ENCODE data around the gene LRCH1.
"Not testable (repeated sequence)": the region's sequence is repeated elsewhere in the genome, so short reads cannot be mapped to it uniquely, and the experiment has no call there.

LRCH1 gene

GRCh38 chr13:46751811-46752635 lies 199.1 kb downstream of the LRCH1 start:
- peak overlapping the region; percentile 22 for H3K4me3 ChIP-seq (ENCODE audit: low read length)
- DNase-seq (ENCODE audit: low read depth, low spot score), result peak; percentile 96

DNA sequence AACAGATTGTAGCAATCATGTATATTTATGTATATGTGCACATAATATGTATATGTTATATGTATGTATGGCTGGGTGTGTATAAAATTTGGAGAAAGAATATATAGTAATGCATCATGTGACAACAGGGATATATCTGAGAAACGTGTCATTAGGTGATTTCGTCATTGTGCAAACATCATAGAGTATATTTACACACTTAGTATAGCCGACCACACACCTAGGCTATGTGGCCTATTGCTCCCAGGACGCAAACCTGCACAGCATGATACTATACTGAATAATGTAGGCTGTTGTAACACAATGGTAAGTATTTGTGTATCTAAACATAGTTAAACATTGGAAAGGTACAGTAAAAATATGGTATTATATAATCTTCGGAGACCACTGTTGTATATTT lies 200.2 kb downstream of the LRCH1 start:
- H3K4me3 ChIP-seq (ENCODE audit: low read length), result no peak overlapping the region
- DNase-seq (ENCODE audit: low read depth, low spot score), result no peak

GRCh38 chr13:46753917-46754316 lies 200.9 kb downstream of the LRCH1 start:
- H3K4me3 ChIP-seq (ENCODE audit: low read length), result no peak overlapping the region
- DNase-seq (ENCODE audit: low read depth, low spot score), result no peak

DNA sequence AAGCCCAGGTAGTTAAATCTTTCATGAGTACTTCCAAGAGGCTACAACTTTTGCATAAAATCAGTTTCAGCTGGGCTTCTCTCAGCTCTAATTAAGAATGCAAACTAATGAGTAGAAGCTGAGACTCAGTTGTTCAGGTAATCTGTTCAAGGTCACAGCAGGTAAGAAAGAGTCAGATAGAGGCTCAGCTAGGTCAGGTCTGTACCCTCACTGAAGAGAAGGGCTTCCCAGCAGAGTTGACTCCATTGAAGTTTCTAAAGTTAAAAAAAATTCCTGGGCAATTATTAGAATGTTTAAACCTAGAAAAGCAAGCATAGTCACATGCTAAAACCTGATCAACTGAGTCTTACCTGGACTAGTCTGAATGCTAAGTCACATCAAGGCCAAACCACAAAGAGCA lies 201.8 kb downstream of the LRCH1 start:
- no peak overlapping the region for H3K4me3 ChIP-seq (ENCODE audit: low read length)
- no peak for DNase-seq (ENCODE audit: low read depth, low spot score)

DNA sequence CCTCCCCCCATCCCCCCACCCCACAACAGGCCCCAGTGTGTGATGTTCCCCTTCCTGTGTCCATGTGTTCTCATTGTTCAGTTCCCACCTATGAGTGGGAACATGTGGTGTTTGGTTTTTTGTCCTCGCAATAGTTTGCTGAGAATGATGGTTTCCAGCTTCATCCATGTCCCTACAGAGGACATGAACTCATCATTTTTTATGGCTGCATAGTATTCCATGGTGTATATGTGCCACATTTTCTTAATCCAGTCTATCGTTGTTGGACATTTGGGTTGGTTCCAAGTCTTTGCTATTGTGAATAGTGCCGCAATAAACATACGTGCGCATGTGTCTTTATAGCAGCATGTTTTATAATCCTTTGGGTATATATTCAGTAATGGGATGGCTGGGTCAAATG lies 202.5 kb downstream of the LRCH1 start:
- H3K4me3 ChIP-seq (ENCODE audit: low read length); DNase-seq (ENCODE audit: low read depth, low spot score): not testable (repeated sequence)

GRCh38 chr13:46756977-46757376 lies 204.0 kb downstream of the LRCH1 start:
- no peak for DNase-seq (ENCODE audit: low read depth, low spot score)
- H3K4me3 ChIP-seq (ENCODE audit: low read length), result no peak overlapping the region

DNA sequence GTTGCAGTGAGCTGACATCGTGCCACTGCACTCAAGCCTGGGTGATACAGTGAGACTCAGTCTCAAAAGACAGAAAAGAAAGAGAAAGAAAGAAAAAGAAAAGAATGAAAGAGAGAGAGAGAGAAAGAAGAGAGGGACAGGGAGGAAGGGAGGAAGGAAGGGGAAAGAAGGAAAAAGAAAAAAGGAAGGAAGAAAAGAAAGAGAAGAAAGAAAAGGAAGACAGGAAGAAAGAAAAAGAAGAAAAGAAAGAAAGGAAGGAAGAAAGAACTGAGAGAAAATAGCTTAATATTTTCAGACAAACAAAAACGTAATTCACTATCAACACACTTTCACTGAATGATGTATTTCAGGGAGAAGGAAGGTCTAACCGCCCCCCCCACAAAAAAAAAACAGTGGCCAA lies 204.7 kb downstream of the LRCH1 start:
- no peak overlapping the region for H3K4me3 ChIP-seq (ENCODE audit: low read length)
- DNase-seq (ENCODE audit: low read depth, low spot score), result no peak

GRCh38 chr13:46759846-46760245 lies 206.9 kb downstream of the LRCH1 start:
- no peak for DNase-seq (ENCODE audit: low read depth, low spot score)
- H3K4me3 ChIP-seq (ENCODE audit: low read length), result no peak overlapping the region

- H3K4me3 ChIP-seq (ENCODE audit: low read length), result no peak overlapping the region
Measured at GRCh38 chr13:46761174-46761573, 208.2 kb downstream of the LRCH1 start.

GRCh38 chr13:46761866-46762265 lies 208.9 kb downstream of the LRCH1 start:
- H3K4me3 ChIP-seq (ENCODE audit: low read length), result no peak overlapping the region
- no peak for DNase-seq (ENCODE audit: low read depth, low spot score)

More at GRCh38 chr13:46761174-46761573, 208.2 kb downstream of the LRCH1 start:
- no peak for DNase-seq (ENCODE audit: low read depth, low spot score)

DNA sequence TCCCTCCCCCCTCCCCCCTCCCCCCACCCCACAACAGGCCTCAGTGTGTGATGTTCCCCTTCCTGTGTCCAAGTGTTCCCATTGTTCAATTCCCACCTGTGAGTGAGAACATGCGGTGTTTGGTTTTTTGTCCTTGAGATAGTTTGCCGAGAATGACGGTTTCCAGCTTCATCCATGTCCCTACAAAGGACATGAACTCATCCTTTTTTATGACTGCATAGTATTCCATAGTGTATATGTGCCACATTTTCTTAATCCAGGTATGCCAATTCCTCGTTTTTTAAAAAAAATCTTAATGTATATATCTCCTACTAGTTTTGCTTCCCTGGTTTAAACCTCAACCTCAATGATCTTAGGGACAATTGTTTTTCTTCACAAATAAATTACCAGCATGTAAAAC lies 217.0 kb downstream of the LRCH1 start:
- DNase-seq (ENCODE audit: low read depth, low spot score); H3K4me3 ChIP-seq (ENCODE audit: low read length): not testable (repeated sequence)

DNA sequence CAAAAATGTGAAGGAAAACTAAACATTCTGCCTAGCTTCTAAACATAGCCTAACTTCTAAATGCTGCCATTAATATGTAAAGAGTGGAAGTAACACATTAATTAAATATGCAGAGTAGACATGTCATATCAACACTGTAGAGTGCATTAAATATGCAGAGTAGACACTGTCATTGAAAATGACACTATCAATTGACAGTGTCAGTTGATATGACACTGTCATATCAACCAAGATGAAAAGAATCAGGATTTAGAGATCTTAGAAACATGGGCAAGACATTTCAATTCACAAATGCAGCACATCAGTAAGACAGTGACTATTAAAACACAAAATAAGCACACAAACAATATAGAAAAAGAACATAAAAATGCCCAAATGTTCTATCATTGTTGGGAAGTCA lies 218.7 kb downstream of the LRCH1 start:
- DNase-seq (ENCODE audit: low read depth, low spot score), result no peak
- no peak overlapping the region for H3K4me3 ChIP-seq (ENCODE audit: low read length)

GRCh38 chr13:46773541-46773940 lies 220.6 kb downstream of the LRCH1 start:
- no peak for DNase-seq (ENCODE audit: low read depth, low spot score)
- H3K4me3 ChIP-seq (ENCODE audit: low read length), result no peak overlapping the region

DNA sequence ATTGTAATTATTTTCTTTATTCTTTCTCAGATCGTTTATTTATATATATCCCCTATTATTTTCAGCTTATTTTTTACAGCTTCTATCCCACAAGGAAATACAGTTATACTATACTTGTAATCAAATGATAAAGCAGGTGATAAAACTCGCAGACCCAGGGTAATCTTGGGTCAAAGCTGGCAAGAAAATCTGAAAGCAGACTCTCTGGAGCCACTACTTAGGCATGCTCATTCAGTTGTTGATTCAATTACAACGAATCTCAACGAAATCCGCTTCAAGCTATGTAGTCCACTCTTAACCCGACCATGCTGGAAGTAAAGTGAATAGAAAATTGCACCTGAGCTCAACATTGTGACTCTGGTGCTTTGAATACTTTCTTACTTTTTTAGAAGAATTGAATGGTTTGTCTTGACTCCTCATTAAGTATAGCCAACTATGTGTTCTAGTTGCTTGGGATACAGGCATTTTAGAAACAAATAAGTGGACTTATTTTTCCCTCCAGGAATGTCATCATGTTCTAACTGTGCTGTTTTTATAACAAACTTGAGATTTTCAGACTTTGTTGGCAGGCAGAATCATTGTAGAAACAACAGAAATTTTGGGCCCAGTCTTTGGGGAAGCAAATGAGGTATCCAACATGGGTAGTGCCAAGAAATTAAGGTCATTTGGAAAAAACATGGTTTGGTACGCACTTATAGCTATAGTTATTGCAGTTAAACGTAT lies 222.6 kb downstream of the LRCH1 start:
- no peak overlapping the region for H3K4me3 ChIP-seq (ENCODE audit: low read length)
- DNase-seq (ENCODE audit: low read depth, low spot score), result no peak

DNA sequence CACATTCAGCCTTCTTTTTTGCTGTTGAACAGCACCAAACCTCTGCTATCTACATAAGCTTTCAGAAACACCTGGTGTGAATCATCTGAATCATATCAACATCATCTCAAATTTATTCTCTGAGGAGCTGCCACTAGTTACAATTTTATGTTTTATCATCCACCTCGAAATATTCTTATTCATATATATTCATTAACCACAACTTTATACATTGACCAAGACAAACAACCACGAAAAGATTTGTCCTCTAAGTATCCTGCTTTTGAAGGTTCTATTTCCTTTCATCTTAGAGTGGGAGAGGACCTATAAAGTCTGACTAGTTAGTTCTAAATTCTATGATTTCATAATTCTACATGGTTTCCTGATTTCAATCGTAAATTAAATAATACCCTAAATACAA lies 225.1 kb downstream of the LRCH1 start:
- no peak overlapping the region for H3K4me3 ChIP-seq (ENCODE audit: low read length)
- DNase-seq (ENCODE audit: low read depth, low spot score), result no peak

DNA sequence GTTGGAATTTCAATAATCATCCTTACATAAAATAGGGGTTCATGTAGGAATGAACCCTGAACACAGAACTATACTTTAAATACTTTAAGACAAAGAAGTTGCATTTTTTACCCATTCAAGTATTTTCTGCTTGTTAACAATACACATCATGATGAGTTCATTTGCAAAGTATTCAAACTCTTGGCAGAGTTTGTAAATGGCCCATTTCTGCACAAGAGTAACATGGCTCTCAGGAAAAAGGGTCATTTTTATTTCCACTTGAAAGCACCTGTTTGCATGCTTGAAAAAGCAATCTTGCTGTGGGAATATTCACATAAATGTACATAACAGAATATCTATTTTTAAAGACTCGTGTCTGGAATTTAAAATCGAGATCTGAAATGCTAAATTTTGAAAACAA lies 225.9 kb downstream of the LRCH1 start:
- DNase-seq (ENCODE audit: low read depth, low spot score), result no peak
- no peak overlapping the region for H3K4me3 ChIP-seq (ENCODE audit: low read length)

- no peak for DNase-seq (ENCODE audit: low read depth, low spot score)
- no peak overlapping the region for H3K4me3 ChIP-seq (ENCODE audit: low read length)
Measured at GRCh38 chr13:46782066-46782465, 229.1 kb downstream of the LRCH1 start.

DNA sequence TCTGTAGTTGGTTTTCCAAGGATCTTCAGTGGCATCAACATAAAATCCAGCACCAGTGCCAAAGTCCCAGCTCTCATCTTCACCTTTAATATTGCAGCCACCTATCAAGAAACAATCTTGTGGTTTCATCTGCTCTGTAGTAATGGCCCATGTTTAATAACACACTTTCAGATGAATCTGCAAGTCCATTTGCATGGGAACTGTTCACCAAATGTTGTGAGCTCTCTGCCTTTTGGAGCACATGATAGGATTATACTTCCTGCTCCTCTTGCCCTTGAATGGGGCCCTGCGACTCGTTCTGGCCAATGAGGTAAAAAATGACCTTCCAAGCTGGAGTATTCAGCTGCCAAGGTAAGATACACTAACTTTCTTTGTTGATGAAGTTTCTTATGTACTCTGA lies 229.7 kb downstream of the LRCH1 start:
- no peak overlapping the region for H3K4me3 ChIP-seq (ENCODE audit: low read length)
- no peak for DNase-seq (ENCODE audit: low read depth, low spot score)

- DNase-seq (ENCODE audit: low read depth, low spot score), result no peak
- H3K4me3 ChIP-seq (ENCODE audit: low read length), result no peak overlapping the region
Measured at GRCh38 chr13:46783504-46783903, 230.5 kb downstream of the LRCH1 start.

GRCh38 chr13:46795321-46795720 lies 242.4 kb downstream of the LRCH1 start:
- DNase-seq (ENCODE audit: low read depth, low spot score), result no peak
- no peak overlapping the region for H3K4me3 ChIP-seq (ENCODE audit: low read length)

DNA sequence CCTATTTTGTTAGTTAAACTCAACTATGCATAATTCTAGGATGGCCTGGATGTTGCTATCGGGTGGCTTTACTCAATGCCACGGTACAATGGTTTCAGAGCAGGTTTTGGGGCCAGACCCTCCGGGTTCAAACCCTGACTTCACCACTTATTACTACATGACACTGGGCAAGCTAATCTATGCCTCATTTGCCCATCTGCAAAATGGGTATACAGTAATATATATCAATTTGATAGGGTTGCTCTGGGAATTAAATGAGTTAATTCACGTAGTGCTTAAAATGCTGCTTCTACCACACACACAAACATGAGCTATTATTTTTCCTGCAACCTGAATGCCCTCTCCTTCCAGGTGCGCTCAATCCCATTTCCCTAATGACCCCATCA lies 243.2 kb downstream of the LRCH1 start:
- no peak for DNase-seq (ENCODE audit: low read depth, low spot score)
- peak overlapping the region; percentile 91 for H3K4me3 ChIP-seq (ENCODE audit: low read length)

Data from Jurkat, Clone E6-1 (cell line).